HK-2 (cell line): ENCODE results near the gene HOXA2.

Experiments used
- DNase-seq: peaks from one replicate; pipeline ENCODE4 v3.0.0-alpha.2; 2018; ENCODE audit not compliant: unreplicated experiment

The HOXA2 gene

GRCh38 chr7:27102581-27103442, at the start of gene HOXA2:
Gene HOXA2, minus strand, starts transcription at chr7:27102683. Its CDS starts 183 bp downstream, at chr7:27102500.
- no peak for DNase-seq

- DNase-seq, result no peak
These were observed 49.0 kb upstream of the HOXA2 start for GRCh38 chr7:27151341-27151930.

- DNase-seq, result peak; percentile 83
These were observed 48.3 kb upstream of the HOXA2 start for GRCh38 chr7:27150568-27151340.

GRCh38 chr7:27149842-27150567, 47.5 kb upstream of the HOXA2 start:
- DNase-seq, result no peak

GRCh38 chr7:27148756-27149641, 46.5 kb upstream of the HOXA2 start:
- no peak for DNase-seq

GRCh38 chr7:27148031-27148755, 45.7 kb upstream of the HOXA2 start:
- DNase-seq, result peak; percentile 70

- peak; percentile 65 for DNase-seq
These were observed 44.9 kb upstream of the HOXA2 start, which contains the start of gene HOXA6 for GRCh38 chr7:27147199-27148030. Gene HOXA6, minus strand, starts transcription at chr7:27147774. Its CDS starts 25 bp downstream, at chr7:27147749.

- no peak for DNase-seq
These were observed 44.2 kb upstream of the HOXA2 start for GRCh38 chr7:27146491-27147198.

GRCh38 chr7:27145914-27146412, 43.5 kb upstream of the HOXA2 start:
- no peak for DNase-seq

- no peak for DNase-seq
These were observed 42.9 kb upstream of the HOXA2 start for GRCh38 chr7:27145165-27145913.

- DNase-seq, result no peak
These were observed 42.3 kb upstream of the HOXA2 start for GRCh38 chr7:27144781-27145164.

GRCh38 chr7:27143950-27144780, 41.7 kb upstream of the HOXA2 start:
- DNase-seq, result no peak

GRCh38 chr7:27143023-27143949, 40.8 kb upstream of the HOXA2 start, which contains the start of gene HOXA5:
Gene HOXA5, minus strand, starts transcription at chr7:27143681. Its CDS starts 74 bp downstream, at chr7:27143607.
- DNase-seq, result peak; percentile 88

GRCh38 chr7:27142580-27143022, 40.1 kb upstream of the HOXA2 start:
- DNase-seq, result no peak

GRCh38 chr7:27141923-27142579, 39.6 kb upstream of the HOXA2 start:
- DNase-seq, result peak; percentile 66
